Measurements from ENCODE around the gene FAM83E. TPM values are rescaled to one million over a fixed set of nuclear protein-coding genes. Genes with fewer than 3 reads are reported as not detected.

The FAM83E gene
- total RNA-seq, 4 donors from 2014 or later, result 1.8 TPM; not detected in 2

GRCh38 chr19:48603449-48603848 is 11.4 kb downstream of the FAM83E start:
- H3K4me1 ChIP-seq, result no peaks in the 10 kb centered on the region
- TF ChIP-seq, protein P1, sequence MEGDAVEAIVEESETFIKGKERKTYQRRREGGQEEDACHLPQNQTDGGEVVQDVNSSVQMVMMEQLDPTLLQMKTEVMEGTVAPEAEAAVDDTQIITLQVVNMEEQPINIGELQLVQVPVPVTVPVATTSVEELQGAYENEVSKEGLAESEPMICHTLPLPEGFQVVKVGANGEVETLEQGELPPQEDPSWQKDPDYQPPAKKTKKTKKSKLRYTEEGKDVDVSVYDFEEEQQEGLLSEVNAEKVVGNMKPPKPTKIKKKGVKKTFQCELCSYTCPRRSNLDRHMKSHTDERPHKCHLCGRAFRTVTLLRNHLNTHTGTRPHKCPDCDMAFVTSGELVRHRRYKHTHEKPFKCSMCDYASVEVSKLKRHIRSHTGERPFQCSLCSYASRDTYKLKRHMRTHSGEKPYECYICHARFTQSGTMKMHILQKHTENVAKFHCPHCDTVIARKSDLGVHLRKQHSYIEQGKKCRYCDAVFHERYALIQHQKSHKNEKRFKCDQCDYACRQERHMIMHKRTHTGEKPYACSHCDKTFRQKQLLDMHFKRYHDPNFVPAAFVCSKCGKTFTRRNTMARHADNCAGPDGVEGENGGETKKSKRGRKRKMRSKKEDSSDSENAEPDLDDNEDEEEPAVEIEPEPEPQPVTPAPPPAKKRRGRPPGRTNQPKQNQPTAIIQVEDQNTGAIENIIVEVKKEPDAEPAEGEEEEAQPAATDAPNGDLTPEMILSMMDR (IDR thresholded peaks at IDR 0.05), result no peak
- no peak for TF ChIP-seq POLR2A (IDR thresholded peaks at IDR 0.05)
- DNase-seq, result no peak
- no peaks in the 10 kb centered on the region for H3K27me3 ChIP-seq
- H3K27ac ChIP-seq, result no peak overlapping the region
- intact Hi-C loops (cut with DNase I; ENCODE audit: low total_unique reads), result no loop called here
- no peaks in the 10 kb centered on the region for H3K9me3 ChIP-seq
- H3K36me3 ChIP-seq, result no peaks in the 10 kb centered on the region
- no peak overlapping the region for H3K4me3 ChIP-seq

- intact Hi-C loops (cut with DNase I; ENCODE audit: low total_unique reads), result no loop called here
- TF ChIP-seq POLR2A (IDR thresholded peaks at IDR 0.05), result no peak
- TF ChIP-seq, protein P1 (IDR thresholded peaks at IDR 0.05), result no peak
- H3K4me3 ChIP-seq, result no peak overlapping the region
- H3K27ac ChIP-seq, result no peak overlapping the region
- no peaks in the 10 kb centered on the region for H3K9me3 ChIP-seq
- no peaks in the 10 kb centered on the region for H3K27me3 ChIP-seq
- no peaks in the 10 kb centered on the region for H3K36me3 ChIP-seq
- DNase-seq, result no peak
- H3K4me1 ChIP-seq, result no peaks in the 10 kb centered on the region
Observed at GRCh38 chr19:48603001-48603400, 11.9 kb downstream of the FAM83E start.

DNA sequence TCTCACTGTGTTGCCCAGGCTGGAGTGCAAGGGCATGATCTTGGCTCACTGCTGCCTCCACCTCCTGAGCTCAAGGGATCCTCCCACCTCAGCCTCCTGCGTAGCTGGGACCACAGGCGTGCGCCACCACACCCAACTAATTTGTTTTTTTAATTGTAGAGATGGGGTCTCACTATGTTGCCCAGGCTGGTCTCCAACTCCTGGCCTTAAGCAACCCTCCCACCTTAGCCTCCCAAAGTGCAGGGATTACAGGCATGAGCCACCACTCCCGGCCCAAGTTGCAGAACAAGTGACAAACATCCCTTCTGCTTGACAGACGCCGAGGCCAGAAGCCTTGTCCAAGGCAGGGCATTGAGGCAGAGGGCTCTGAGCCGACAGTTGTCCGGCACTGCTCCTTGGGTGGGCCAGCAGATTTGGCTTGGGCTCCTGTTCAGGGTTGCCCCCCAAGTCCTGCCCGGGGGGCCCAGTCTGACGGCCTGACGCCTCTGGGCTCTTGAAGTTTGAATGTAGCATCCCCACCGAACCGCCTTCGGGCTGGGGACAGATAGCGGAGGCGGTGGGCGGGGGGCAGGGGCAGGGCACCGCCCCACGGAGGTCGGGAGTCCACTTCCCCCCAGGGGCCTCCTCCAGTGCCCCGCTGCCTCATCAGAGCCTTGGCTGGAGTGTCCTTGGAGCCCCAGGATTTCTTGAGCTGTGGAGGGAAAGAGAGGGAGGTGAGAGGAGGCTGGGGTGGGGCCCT is 14.0 kb downstream of the FAM83E start:
- Histone ChIP-seq H3K27ac (no peak overlapping the region), H3K27me3 (no peaks in the 10 kb centered on the region), H3K9me3 (no peaks in the 10 kb centered on the region), H3K4me1 (no peaks in the 10 kb centered on the region), H3K36me3 (no peaks in the 10 kb centered on the region), H3K4me3 (no peak overlapping the region)
- DNase-seq, result no peak
- intact Hi-C loops (cut with DNase I; ENCODE audit: low total_unique reads), result no loop called here
- TF ChIP-seq, protein P1 (IDR thresholded peaks at IDR 0.05), result no peak
- TF ChIP-seq POLR2A (IDR thresholded peaks at IDR 0.05), result no peak

GRCh38 chr19:48598996-48599700 is 15.7 kb downstream of the FAM83E start:
- Histone ChIP-seq H3K4me3 (no peak overlapping the region), H3K4me1 (no peaks in the 10 kb centered on the region), H3K36me3 (no peaks in the 10 kb centered on the region), H3K27me3 (no peaks in the 10 kb centered on the region), H3K27ac (no peak overlapping the region), H3K9me3 (no peaks in the 10 kb centered on the region)
- intact Hi-C loops (cut with DNase I; ENCODE audit: low total_unique reads), result no loop called here
- TF ChIP-seq, protein P1 (IDR thresholded peaks at IDR 0.05), result no peak
- TF ChIP-seq POLR2A (IDR thresholded peaks at IDR 0.05), result no peak
- DNase-seq, result no peak
